GM23338 (cell line): Measurements from ENCODE around the gene PYGO2.

Experiments used
- CTCF ChIP-seq, 2 experiments: fragments of 200-600 bp in 1 of 2; sonication (generic) in 1 of 2; conservative IDR thresholded peaks; 2 replicates each; pipeline versions ENCODE4 v1.5.1 to v1.6.1; 2016 to 2017; ENCODE audit warnings: antibody characterized with exemption in 2 of 2, low read depth in 2 of 2, mild to moderate bottlenecking in 2 of 2, moderate library complexity in 1 of 2
- EZH2 ChIP-seq: fragments of 200-600 bp; sonication (generic); IDR thresholded peaks from one replicate; pipeline ENCODE4 v1.8.0; 2017; ENCODE audit warnings: antibody characterized with exemption, mild to moderate bottlenecking, low read depth; ENCODE audit not compliant: unreplicated experiment
- POLR2AphosphoS5 ChIP-seq: IDR thresholded peaks from 2 replicates; pipeline ENCODE4 v1.6.1; 2016; ENCODE audit warnings: antibody characterized with exemption, low read depth

- TF ChIP-seq CTCF (conservative IDR thresholded peaks at IDR 0.05; ENCODE audit: low read depth in 2 of 2), result no peak
- no peak for TF ChIP-seq POLR2AphosphoS5
- TF ChIP-seq EZH2, result no peak
Measured at GRCh38 chr1:154911691-154912550, 49.7 kb downstream of the PYGO2 start.
